PC-9 (cell line): Measurements from ENCODE around the gene COPA.

Source experiments
- EZH2 ChIP-seq: fragments of 200-600 bp; sonication (generic); IDR thresholded peaks from 2 replicates; pipeline ENCODE4 v1.8.0; 2017; ENCODE audit warnings: antibody characterized with exemption, low read depth
- TF ChIP-seq, protein P1 (sequence below): fragments of 200-600 bp; sonication (generic); conservative IDR thresholded peaks from 2 replicates; pipeline ENCODE4 v1.6.1; 2017; ENCODE audit warnings: mixed run types, antibody characterized with exemption, mild to moderate bottlenecking, moderate library complexity

GRCh38 chr1:160261556-160261892 is 81.5 kb downstream of the COPA start:
- TF ChIP-seq, protein P1, sequence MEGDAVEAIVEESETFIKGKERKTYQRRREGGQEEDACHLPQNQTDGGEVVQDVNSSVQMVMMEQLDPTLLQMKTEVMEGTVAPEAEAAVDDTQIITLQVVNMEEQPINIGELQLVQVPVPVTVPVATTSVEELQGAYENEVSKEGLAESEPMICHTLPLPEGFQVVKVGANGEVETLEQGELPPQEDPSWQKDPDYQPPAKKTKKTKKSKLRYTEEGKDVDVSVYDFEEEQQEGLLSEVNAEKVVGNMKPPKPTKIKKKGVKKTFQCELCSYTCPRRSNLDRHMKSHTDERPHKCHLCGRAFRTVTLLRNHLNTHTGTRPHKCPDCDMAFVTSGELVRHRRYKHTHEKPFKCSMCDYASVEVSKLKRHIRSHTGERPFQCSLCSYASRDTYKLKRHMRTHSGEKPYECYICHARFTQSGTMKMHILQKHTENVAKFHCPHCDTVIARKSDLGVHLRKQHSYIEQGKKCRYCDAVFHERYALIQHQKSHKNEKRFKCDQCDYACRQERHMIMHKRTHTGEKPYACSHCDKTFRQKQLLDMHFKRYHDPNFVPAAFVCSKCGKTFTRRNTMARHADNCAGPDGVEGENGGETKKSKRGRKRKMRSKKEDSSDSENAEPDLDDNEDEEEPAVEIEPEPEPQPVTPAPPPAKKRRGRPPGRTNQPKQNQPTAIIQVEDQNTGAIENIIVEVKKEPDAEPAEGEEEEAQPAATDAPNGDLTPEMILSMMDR = no peak
- TF ChIP-seq EZH2 = no peak
